ENCODE data around the gene TCF7L2.
"Not testable (repeated sequence)": the region's sequence is repeated elsewhere in the genome, so short reads cannot be mapped to it uniquely, and the experiment has no call there.

DNA sequence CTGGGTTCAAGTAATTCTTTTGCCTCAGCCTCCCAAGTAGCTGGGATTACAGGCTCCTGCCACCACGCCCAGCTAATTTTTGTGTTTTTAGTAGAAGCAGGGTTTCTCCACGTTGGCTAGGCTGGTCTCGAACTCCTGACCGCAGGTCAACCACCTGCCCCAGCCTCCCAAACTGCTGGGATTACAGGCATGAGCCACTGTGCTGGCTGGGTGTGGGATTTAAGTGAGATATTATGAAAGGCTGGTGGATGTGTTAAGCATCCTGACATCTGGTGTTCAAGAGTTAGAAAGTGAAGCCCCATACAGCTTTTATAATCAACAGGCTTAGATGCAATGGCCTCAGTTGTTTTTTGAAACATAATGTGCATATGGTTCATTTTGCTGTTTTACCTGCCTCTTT is 159.4 kb downstream of the TCF7L2 start:
- TF ChIP-seq, protein P1, sequence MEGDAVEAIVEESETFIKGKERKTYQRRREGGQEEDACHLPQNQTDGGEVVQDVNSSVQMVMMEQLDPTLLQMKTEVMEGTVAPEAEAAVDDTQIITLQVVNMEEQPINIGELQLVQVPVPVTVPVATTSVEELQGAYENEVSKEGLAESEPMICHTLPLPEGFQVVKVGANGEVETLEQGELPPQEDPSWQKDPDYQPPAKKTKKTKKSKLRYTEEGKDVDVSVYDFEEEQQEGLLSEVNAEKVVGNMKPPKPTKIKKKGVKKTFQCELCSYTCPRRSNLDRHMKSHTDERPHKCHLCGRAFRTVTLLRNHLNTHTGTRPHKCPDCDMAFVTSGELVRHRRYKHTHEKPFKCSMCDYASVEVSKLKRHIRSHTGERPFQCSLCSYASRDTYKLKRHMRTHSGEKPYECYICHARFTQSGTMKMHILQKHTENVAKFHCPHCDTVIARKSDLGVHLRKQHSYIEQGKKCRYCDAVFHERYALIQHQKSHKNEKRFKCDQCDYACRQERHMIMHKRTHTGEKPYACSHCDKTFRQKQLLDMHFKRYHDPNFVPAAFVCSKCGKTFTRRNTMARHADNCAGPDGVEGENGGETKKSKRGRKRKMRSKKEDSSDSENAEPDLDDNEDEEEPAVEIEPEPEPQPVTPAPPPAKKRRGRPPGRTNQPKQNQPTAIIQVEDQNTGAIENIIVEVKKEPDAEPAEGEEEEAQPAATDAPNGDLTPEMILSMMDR (IDR thresholded peaks at IDR 0.05) = not testable (repeated sequence)
- not testable (repeated sequence) for TF ChIP-seq POLR2A (IDR thresholded peaks at IDR 0.05)

All from adrenal gland (tissue), 5 donors.